HepG2 (cell line): ENCODE data around the gene IFT122. TPM values are rescaled to one million over a fixed set of nuclear protein-coding genes. Genes with fewer than 3 reads are reported as not detected.

Experiments used
- ATAC-seq: fragments of 200-7000 bp; cut with Tn5 transposase; 3 replicates; pipeline ENCODE4 v1.9.1; 2020; ENCODE audit warnings: mild to moderate bottlenecking, moderate library complexity
- BruUV-seq: library from RNA; stranded (reverse); fragments of 400-500 nt; replicated peaks from 2 replicates; lab custom pipeline; 2021; lab: Mats Ljungman, UMichigan
- CTCF ChIA-PET: fragments of 300-600 bp; formaldehyde crosslinking; extraction: SDS; loops from one replicate; lab custom pipeline; 2021; ENCODE audit warnings: low total read pairs, inconsistent platforms, low intra/inter-chr PET ratio; lab: Yijun Ruan, JAX
- POLR2A ChIA-PET: fragments of 350-600 bp; sonication (Branson Sonifier 250); formaldehyde crosslinking; loops from one replicate; lab custom pipeline; 2020; ENCODE audit warnings: antibody characterized with exemption, inconsistent platforms; lab: Yijun Ruan, JAX
- DNase-seq: peaks from one replicate; pipeline ENCODE4 v3.0.0-alpha.2; 2015; ENCODE audit warnings: low spot score
- FAIRE-seq: peaks from 3 replicates; lab custom pipeline; 2011; peaks lifted over from hg19 to GRCh38; lab: Jason Lieb, UNC
- H2AFZ ChIP-seq: one replicate; pipeline ENCODE4 v1.6.1; 2011; ENCODE audit warnings: low read length, inconsistent platforms
- H3K27ac ChIP-seq: fragments of 300-600 bp; 3 replicates; pipeline ENCODE4 v1.8.0; 2011; ENCODE audit warnings: mixed run types, mild to moderate bottlenecking, mixed read lengths, low read length, inconsistent platforms; ENCODE audit not compliant: insufficient read depth; ENCODE audit errors: extremely low read length
- H3K27me3 ChIP-seq, 2 experiments: fragments of 200-600 bp in 1 of 2; 2 replicates in 1 of 2; 3 replicates in 1 of 2; pipeline versions ENCODE4 v1.6.0 to v1.8.0; 2011; ENCODE audit warnings: low read length in 2 of 2, mild to moderate bottlenecking in 2 of 2, moderate library complexity in 2 of 2, inconsistent platforms in 1 of 2; ENCODE audit not compliant: insufficient read depth in 2 of 2, control insufficient read depth in 1 of 2
- H3K36me3 ChIP-seq, 2 experiments: fragments of 200-600 bp in 1 of 2; replicated peaks in 1 of 2; 2 replicates in 1 of 2; 3 replicates in 1 of 2; pipeline versions ENCODE4 v1.5.1 to v1.8.0; 2011; ENCODE audit warnings: low read length in 2 of 2, inconsistent platforms in 1 of 2; ENCODE audit not compliant: insufficient read depth in 2 of 2, control insufficient read depth in 1 of 2
- H3K4me1 ChIP-seq: 2 replicates; pipeline ENCODE4 v1.5.1; 2012; ENCODE audit warnings: low read length, inconsistent platforms; ENCODE audit not compliant: insufficient read depth
- H3K4me2 ChIP-seq: 2 replicates; pipeline ENCODE4 v1.6.0; 2011; ENCODE audit warnings: low read depth, low read length, inconsistent platforms
- H3K4me3 ChIP-seq, 3 experiments: fragments of 200-600 bp in 1 of 3; sonication (generic), shearing (Covaris generic) in 1 of 3; replicated peaks in 1 of 3; 2 replicates each; pipeline ENCODE4 v1.5.1; 2011 to 2016; ENCODE audit warnings: low read length in 3 of 3, inconsistent platforms in 2 of 3, low read depth in 2 of 3, mild to moderate bottlenecking in 2 of 3, control low read depth in 1 of 3, mixed read lengths in 1 of 3; ENCODE audit not compliant: insufficient read depth in 1 of 3
- H3K79me2 ChIP-seq: one replicate; pipeline ENCODE4 v1.6.1; 2011; ENCODE audit warnings: low read length, inconsistent platforms; ENCODE audit not compliant: insufficient read depth
- H3K9ac ChIP-seq: 2 replicates; pipeline ENCODE4 v1.6.0; 2011; ENCODE audit warnings: mild to moderate bottlenecking, low read depth, low read length, inconsistent platforms; ENCODE audit not compliant: insufficient read depth
- H3K9me3 ChIP-seq: 2 replicates; pipeline ENCODE4 v1.5.1; 2012; ENCODE audit warnings: mild to moderate bottlenecking, low read length
- H4K20me1 ChIP-seq: 2 replicates; pipeline ENCODE4 v1.6.0; 2011; ENCODE audit warnings: inconsistent platforms, mild to moderate bottlenecking, low read length, moderate library complexity; ENCODE audit not compliant: insufficient read depth
- AGO2 ChIP-seq: fragments of 200-400 bp; formaldehyde crosslinking; optimal IDR thresholded peaks from 2 replicates; pipeline ENCODE3; 2017; ENCODE audit warnings: mild to moderate bottlenecking, low read depth, low read length, moderate library complexity
- CENPBD1 ChIP-seq: sonication (generic); formaldehyde crosslinking; IDR thresholded peaks from 2 replicates; pipeline ENCODE4 v1.8.0; 2022; ENCODE audit warnings: missing genetic modification reagents, low read depth, mild to moderate bottlenecking, borderline replicate concordance
- NFIB ChIP-seq: sonication (generic); formaldehyde crosslinking; IDR thresholded peaks from 2 replicates; pipeline ENCODE4 v1.9.0; 2021; ENCODE audit warnings: missing genetic modification reagents, mild to moderate bottlenecking, borderline replicate concordance
- POLR2G ChIP-seq: fragments of 200-400 bp; formaldehyde crosslinking; IDR thresholded peaks from 2 replicates; pipeline ENCODE4 v1.6.1; 2018; ENCODE audit warnings: mild to moderate bottlenecking, low read depth, low read length, moderate library complexity
- XBP1 ChIP-seq: sonication (generic); formaldehyde crosslinking; IDR thresholded peaks from 2 replicates; pipeline ENCODE4 v1.5.0; 2020; ENCODE audit warnings: missing genetic modification reagents
- ZNF101 ChIP-seq: sonication (generic); formaldehyde crosslinking; IDR thresholded peaks from 2 replicates; pipeline ENCODE4 v1.4.0; 2020; ENCODE audit warnings: mild to moderate bottlenecking, low read depth, missing genetic modification reagents, borderline replicate concordance
- ZNF274 ChIP-seq: sonication (generic); formaldehyde crosslinking; IDR thresholded peaks from 2 replicates; pipeline ENCODE4 v1.5.1; 2020; ENCODE audit warnings: mild to moderate bottlenecking, missing genetic modification reagents
- ZNF607 ChIP-seq: sonication (generic); formaldehyde crosslinking; IDR thresholded peaks from 2 replicates; pipeline ENCODE4 v1.5.1; 2020; ENCODE audit warnings: missing genetic modification reagents, mild to moderate bottlenecking, borderline replicate concordance
- WGBS: methylation state at CpG from one replicate; pipeline ENCODE4 v1.1.6; 2017; ENCODE audit warnings: low lambda C conversion rate; 5-methylcytosine and 5-hydroxymethylcytosine counted together
- in situ Hi-C: cut with HindIII; loops from 2 replicates; pipeline ENCODE4 v1.10.0; 2017; ENCODE audit warnings: low pct_unique_long_range_greater_than_20kb; ENCODE audit not compliant: extremely low pct_ligation_motif_present
- intact Hi-C: fragments of 100-400 bp; cut with micrococcal nuclease; formaldehyde crosslinking; loops from one replicate; pipeline ENCODE4 v1.10.0; 2022; ENCODE audit not compliant: unreplicated experiment
- polyA plus RNA-seq, 8 experiments: library from polyadenylated mRNA; depleted of rRNA in 3 of 8; stranded (reverse) in 7 of 8; unstranded in 1 of 8; fragments of >200 nt; fragmentation: Illumina TruSeq in 4 of 8; extraction: Trizol in 4 of 8; gene quantifications; 2 replicates each; pipeline versions ENCODE4 v1.2.1 to v1.2.3, GENCODE V29; 2011 to 2016; ENCODE audit warnings: low read depth in 4 of 8, missing spikeins in 1 of 8, mixed read lengths in 1 of 8; ENCODE audit not compliant: insufficient read depth in 1 of 8
- total RNA-seq, 5 experiments: library from RNA; depleted of rRNA; stranded (reverse); fragments of >200 nt; fragmentation: Illumina TruSeq; extraction: Trizol; gene quantifications; 2 replicates each; pipeline ENCODE4 v1.2.3, GENCODE V29; 2016; ENCODE audit warnings: low read depth in 1 of 5
- TF ChIP-seq, protein P1 (sequence below): sonication (generic); formaldehyde crosslinking; IDR thresholded peaks from 2 replicates; pipeline ENCODE4 v1.4.0; 2020; ENCODE audit warnings: missing genetic modification reagents

The IFT122 gene
- total and polyA plus RNA-seq, 2 of the 13 experiments (the other 11 are each of a cell fraction or from before 2014, with no cell fraction given), result 10.1 to 10.3 TPM

GRCh38 chr3:129554356-129555152 is 114.5 kb downstream of the IFT122 start:
- Histone ChIP-seq H3K27ac (no peak overlapping the region), H3K9ac (no peak overlapping the region), H3K36me3 (peaks cover 3 to 8% of the 10 kb centered on the region in 2 experiments; a peak in 3 of 5 replicates), H3K79me2 (no peaks in the 10 kb centered on the region), H3K4me3 (no peak overlapping the region), H3K4me2 (no peak overlapping the region), H3K4me1 (peaks cover 48% of the 10 kb centered on the region), H3K27me3 (no peaks in the 10 kb centered on the region), H2AFZ (no peak overlapping the region), H3K9me3 (no peaks in the 10 kb centered on the region), H4K20me1 (no peaks in the 10 kb centered on the region)
- DNase-seq, result no peak
- no peak for ATAC-seq
- CTCF ChIA-PET, result interaction anchor here (0.9 kb wide), 1 partner anchor 65 kb away, joined by 3 read pairs; no protein-coding TSS in a partner anchor
- no TSS peak for BruUV-seq
- POLR2A ChIA-PET, result interaction anchor here (1.0 to 2.2 kb wide), 4 partner anchors 9 to 64 kb away, joined by 3 to 11 read pairs (median 4); no protein-coding TSS in a partner anchor
- in situ Hi-C loops (loop anchor here (5.0 kb wide), 1 partner anchor 62 kb away; no protein-coding TSS in a partner anchor), intact Hi-C loops (loop anchor here (10.0 kb wide), 1 partner anchor 60 kb away; no protein-coding TSS in a partner anchor)
- 86% methylated on average over 9 of the region's 13 CpGs for WGBS
- TF ChIP-seq AGO2, result peak; percentile 41
- 0 out of 2 replicates have a peak, but pooled peaks have one; percentile 29 for TF ChIP-seq POLR2G
- no peak for TF ChIP-seq ZNF607 (CRISPR knock-in tag)
- FAIRE-seq, result no peak

DNA sequence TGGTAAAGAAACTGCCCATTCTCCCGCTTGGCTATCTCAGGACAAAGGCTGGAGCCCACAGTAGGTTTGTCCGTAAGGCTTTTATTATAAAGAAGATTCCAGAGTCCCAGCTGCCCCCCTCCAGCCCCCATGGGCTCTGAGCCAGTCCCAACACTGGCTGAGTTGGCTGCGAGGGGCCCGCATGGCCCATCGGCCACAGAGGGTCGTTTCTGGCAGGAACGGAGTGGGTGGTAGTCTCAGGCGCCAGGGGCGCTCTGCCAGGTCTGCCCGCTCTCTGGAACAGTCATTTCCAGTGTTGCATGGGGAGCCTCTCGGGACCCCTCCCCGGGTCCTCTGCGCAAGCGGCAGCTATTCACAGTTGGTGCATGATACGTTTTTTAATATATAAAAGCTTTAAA is 115.1 kb downstream of the IFT122 start:
- Histone ChIP-seq H3K4me3 (no peak overlapping the region), H3K9me3 (no peaks in the 10 kb centered on the region), H3K27ac (no peak overlapping the region), H3K9ac (no peak overlapping the region), H3K36me3 (peaks cover 7 to 12% of the 10 kb centered on the region in 2 experiments; a peak in 3 of 5 replicates), H3K4me1 (peaks cover 50% of the 10 kb centered on the region), H2AFZ (no peak overlapping the region), H3K4me2 (no peak overlapping the region), H3K27me3 (no peaks in the 10 kb centered on the region; a peak in 1 of 5 replicates), H3K79me2 (no peaks in the 10 kb centered on the region), H4K20me1 (no peaks in the 10 kb centered on the region)
- FAIRE-seq, result no peak
- POLR2A ChIA-PET, result interaction anchor here (1.0 to 2.2 kb wide), 4 partner anchors 8 to 65 kb away, joined by 3 to 11 read pairs (median 4); no protein-coding TSS in a partner anchor
- intact Hi-C loops (loop anchor here (10.0 kb wide), 1 partner anchor 60 kb away; no protein-coding TSS in a partner anchor), in situ Hi-C loops (no loop called here)
- no peak for DNase-seq
- CTCF ChIA-PET, result no interaction called here
- 95% methylated on average over 10 of the region's 15 CpGs for WGBS
- BruUV-seq, result no TSS peak
- ATAC-seq, result no peak
- TF ChIP-seq ZNF101, result no peak
- TF ChIP-seq CENPBD1, result no peak
- no peak for TF ChIP-seq XBP1 (CRISPR knock-in tag)
- TF ChIP-seq NFIB (CRISPR knock-in tag), result no peak
- no peak for TF ChIP-seq ZNF274
- TF ChIP-seq, protein P1, sequence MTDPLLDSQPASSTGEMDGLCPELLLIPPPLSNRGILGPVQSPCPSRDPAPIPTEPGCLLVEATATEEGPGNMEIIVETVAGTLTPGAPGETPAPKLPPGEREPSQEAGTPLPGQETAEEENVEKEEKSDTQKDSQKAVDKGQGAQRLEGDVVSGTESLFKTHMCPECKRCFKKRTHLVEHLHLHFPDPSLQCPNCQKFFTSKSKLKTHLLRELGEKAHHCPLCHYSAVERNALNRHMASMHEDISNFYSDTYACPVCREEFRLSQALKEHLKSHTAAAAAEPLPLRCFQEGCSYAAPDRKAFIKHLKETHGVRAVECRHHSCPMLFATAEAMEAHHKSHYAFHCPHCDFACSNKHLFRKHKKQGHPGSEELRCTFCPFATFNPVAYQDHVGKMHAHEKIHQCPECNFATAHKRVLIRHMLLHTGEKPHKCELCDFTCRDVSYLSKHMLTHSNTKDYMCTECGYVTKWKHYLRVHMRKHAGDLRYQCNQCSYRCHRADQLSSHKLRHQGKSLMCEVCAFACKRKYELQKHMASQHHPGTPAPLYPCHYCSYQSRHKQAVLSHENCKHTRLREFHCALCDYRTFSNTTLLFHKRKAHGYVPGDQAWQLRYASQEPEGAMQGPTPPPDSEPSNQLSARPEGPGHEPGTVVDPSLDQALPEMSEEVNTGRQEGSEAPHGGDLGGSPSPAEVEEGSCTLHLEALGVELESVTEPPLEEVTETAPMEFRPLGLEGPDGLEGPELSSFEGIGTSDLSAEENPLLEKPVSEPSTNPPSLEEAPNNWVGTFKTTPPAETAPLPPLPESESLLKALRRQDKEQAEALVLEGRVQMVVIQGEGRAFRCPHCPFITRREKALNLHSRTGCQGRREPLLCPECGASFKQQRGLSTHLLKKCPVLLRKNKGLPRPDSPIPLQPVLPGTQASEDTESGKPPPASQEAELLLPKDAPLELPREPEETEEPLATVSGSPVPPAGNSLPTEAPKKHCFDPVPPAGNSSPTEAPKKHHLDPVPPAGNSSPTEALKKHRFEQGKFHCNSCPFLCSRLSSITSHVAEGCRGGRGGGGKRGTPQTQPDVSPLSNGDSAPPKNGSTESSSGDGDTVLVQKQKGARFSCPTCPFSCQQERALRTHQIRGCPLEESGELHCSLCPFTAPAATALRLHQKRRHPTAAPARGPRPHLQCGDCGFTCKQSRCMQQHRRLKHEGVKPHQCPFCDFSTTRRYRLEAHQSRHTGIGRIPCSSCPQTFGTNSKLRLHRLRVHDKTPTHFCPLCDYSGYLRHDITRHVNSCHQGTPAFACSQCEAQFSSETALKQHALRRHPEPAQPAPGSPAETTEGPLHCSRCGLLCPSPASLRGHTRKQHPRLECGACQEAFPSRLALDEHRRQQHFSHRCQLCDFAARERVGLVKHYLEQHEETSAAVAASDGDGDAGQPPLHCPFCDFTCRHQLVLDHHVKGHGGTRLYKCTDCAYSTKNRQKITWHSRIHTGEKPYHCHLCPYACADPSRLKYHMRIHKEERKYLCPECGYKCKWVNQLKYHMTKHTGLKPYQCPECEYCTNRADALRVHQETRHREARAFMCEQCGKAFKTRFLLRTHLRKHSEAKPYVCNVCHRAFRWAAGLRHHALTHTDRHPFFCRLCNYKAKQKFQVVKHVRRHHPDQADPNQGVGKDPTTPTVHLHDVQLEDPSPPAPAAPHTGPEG, result no peak
